Transverse colon (tissue), 4 donors: ENCODE data around the gene DCP2.

Source experiments
- CTCF ChIP-seq, 5 experiments: fragments of 200-600 bp in 3 of 5; fragments of 450-650 bp in 2 of 5; sonication (generic) in 3 of 5; IDR thresholded peaks; 1 replicate in 2 of 5; 2 replicates in 3 of 5; pipeline ENCODE4 v1.5.1; 2016 to 2017; ENCODE audit warnings: antibody characterized with exemption in 5 of 5, inconsistent platforms in 3 of 5, mild to moderate bottlenecking in 2 of 5, moderate library complexity in 1 of 5
- POLR2A ChIP-seq: fragments of 450-650 bp; IDR thresholded peaks from one replicate; pipeline ENCODE4 v1.6.1; 2016; ENCODE audit warnings: antibody characterized with exemption, mild to moderate bottlenecking, moderate library complexity
- POLR2AphosphoS5 ChIP-seq, 3 donors: sonication (generic); formaldehyde crosslinking; IDR thresholded peaks; one replicate each; pipeline ENCODE4 v1.6.1; 2016; ENCODE audit warnings: antibody characterized with exemption in 3 of 3

- TF ChIP-seq CTCF (IDR thresholded peaks at IDR 0.05) (no peak), POLR2AphosphoS5 (IDR thresholded peaks at IDR 0.05) (no peak), POLR2A (no peak)
Observed at GRCh38 chr5:112957036-112957808, 19.4 kb upstream of the DCP2 start.
